Measurements from ENCODE around the gene GPR37L1. TPM values are rescaled to one million over a fixed set of nuclear protein-coding genes. Genes with fewer than 3 reads are reported as not detected.
A peak's percentile ranks its signal among the peaks of the same experiment; 100 is the strongest.

GPR37L1 gene
- total RNA-seq, 4 donors from 2014 or later, result 0.09 TPM; not detected in 3

DNA sequence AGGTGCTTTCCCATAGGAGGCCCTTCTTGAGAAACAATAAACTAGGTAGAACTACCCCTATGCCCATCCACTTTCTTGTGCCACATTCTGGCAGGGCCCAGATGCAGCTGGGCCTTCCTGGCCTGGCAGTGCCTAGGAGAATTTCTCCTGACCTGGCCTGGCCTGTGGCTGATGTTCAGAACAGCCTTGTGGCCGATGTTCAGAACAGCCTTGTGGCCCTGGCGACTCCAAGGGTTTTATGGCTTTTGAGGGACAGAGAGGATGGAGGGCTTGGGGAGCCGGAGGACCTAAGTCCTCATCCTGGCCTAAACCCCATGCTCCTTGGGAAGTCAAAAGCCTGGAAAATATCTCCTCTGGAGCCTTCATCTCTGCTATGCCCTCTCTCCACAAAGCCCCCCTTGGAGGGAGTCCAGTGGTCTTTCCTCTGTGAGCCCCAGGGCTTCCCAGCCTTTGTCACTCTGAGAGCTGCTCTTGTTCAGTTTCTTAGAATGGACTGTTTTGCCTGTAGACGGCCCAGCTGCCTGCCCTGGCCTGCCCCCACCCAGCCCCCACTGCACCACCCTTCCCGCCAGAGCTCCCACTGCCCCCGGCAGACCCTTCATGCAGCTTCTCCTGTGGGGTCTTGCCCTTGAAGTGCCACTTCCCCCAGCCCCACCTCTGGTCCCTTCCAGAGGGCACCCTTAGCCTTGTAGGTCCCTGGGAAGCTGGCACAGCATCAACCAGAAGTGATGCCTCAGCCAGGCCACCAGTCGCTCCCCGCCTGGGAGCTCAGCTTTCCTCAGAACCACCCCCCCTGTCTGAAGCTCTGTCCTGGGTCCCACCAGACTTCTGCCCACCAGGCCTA, 7.0 kb downstream of the GPR37L1 start:
- H3K9me3 ChIP-seq, result no peaks in the 10 kb centered on the region
- no peaks in the 10 kb centered on the region for H3K27me3 ChIP-seq
- peak overlapping the region in 3 of 4 donors; percentile 2 to 91 (median 11) for H3K27ac ChIP-seq
- intact Hi-C loops (cut with DNase I), result loop anchor here (10.0 kb wide), 1 partner anchor 235 kb away; no protein-coding TSS in a partner anchor
- no peak overlapping the region for H3K4me3 ChIP-seq
- no peak for DNase-seq
- peaks cover 10 to 26% (median 12%) of the 10 kb centered on the region in 3 donors for H3K36me3 ChIP-seq
- TF ChIP-seq, protein P1, sequence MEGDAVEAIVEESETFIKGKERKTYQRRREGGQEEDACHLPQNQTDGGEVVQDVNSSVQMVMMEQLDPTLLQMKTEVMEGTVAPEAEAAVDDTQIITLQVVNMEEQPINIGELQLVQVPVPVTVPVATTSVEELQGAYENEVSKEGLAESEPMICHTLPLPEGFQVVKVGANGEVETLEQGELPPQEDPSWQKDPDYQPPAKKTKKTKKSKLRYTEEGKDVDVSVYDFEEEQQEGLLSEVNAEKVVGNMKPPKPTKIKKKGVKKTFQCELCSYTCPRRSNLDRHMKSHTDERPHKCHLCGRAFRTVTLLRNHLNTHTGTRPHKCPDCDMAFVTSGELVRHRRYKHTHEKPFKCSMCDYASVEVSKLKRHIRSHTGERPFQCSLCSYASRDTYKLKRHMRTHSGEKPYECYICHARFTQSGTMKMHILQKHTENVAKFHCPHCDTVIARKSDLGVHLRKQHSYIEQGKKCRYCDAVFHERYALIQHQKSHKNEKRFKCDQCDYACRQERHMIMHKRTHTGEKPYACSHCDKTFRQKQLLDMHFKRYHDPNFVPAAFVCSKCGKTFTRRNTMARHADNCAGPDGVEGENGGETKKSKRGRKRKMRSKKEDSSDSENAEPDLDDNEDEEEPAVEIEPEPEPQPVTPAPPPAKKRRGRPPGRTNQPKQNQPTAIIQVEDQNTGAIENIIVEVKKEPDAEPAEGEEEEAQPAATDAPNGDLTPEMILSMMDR (IDR thresholded peaks at IDR 0.05), result no peak
- no peak for TF ChIP-seq POLR2A (IDR thresholded peaks at IDR 0.05)
- 36 to 45% methylated on average over 3 of the region's 8 CpGs for WGBS, 2 donors
- H3K4me1 ChIP-seq, result peaks cover 37 to 63% (median 46%) of the 10 kb centered on the region in 3 donors

DNA sequence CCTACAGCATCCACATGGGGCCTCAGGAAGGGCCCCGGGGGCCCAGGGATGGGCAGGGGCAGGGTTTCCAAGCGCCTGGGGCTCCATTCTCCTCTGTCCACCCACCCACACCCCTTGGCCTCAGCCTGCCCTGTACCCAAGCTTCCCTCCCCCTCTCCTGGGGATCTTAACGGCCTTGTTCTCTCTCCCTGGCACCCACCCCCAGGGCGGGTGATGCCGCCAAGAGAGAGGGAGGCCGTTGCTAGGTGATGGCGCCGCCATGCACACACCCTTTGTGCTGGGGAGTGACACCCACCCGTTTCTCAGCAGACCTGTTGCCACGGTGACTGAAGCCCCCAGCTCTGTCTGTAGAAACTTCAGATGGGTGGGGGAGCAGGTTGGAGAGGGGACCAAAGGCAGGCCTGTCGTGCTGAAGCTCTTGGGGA, 7.6 kb downstream of the GPR37L1 start:
- no peaks in the 10 kb centered on the region for H3K9me3 ChIP-seq
- H3K27ac ChIP-seq, result peak overlapping the region in 3 of 4 donors; percentile 91 to 97 (median 94)
- TF ChIP-seq, protein P1 (IDR thresholded peaks at IDR 0.05), result no peak
- TF ChIP-seq POLR2A (IDR thresholded peaks at IDR 0.05), result no peak
- H3K4me1 ChIP-seq, result peaks cover 37 to 68% (median 50%) of the 10 kb centered on the region in 3 donors
- DNase-seq, result no peak
- intact Hi-C loops (cut with DNase I), result no loop called here
- peaks cover 10 to 33% (median 12%) of the 10 kb centered on the region in 3 donors for H3K36me3 ChIP-seq
- 11 to 25% methylated on average over 6 to 7 of the region's 11 CpGs for WGBS, 2 donors
- H3K4me3 ChIP-seq, result no peak overlapping the region
- H3K27me3 ChIP-seq, result no peaks in the 10 kb centered on the region

DNA sequence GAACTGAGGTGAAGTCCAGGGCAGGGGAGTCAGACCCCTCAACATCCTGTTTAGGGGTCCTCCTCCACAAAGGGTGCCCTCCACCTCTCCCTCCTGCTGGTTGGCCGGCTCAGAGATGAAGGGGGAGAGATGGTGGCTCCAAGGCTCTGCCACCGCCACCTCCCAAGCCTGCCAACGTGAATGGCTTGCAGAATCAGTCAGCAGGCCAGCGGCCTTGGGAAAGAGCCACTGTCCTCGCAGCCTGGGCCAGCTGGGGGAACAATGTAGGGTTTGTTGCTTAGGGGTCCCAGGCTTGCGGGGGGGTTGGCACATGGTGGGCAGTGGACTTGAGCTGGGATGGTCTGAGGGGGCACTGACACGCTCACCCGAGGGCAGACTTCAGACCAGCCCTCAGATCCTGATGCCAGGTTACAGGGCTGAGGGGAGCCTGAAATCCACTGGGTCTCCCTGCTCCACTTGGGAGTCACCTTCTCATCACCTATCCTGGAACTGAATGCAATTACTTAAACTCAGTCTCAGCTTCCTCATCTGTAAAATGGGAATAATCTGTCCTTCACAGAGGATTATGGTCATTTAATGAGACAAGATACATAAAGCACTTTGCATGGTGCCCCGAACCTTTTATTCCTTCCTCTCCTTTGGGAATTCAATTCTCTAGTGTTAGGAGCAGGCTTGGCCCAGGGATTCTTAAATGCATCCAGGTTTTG, 8.3 kb downstream of the GPR37L1 start:
- Histone ChIP-seq H3K27me3 (no peaks in the 10 kb centered on the region), H3K36me3 (peaks cover 10 to 39% (median 18%) of the 10 kb centered on the region in 3 donors), H3K27ac (peak overlapping the region; percentile 82 to 97 (median 92)), H3K4me1 (peaks cover 37 to 68% (median 50%) of the 10 kb centered on the region in 3 donors), H3K9me3 (no peaks in the 10 kb centered on the region), H3K4me3 (no peak overlapping the region)
- no peak for DNase-seq
- no peak for TF ChIP-seq POLR2A (IDR thresholded peaks at IDR 0.05)
- TF ChIP-seq, protein P1 (IDR thresholded peaks at IDR 0.05), result no peak
- intact Hi-C loops (cut with DNase I), result no loop called here
- WGBS, 2 donors, result 64 to 67% methylated on average over 3 to 7 of the region's 9 CpGs

DNA sequence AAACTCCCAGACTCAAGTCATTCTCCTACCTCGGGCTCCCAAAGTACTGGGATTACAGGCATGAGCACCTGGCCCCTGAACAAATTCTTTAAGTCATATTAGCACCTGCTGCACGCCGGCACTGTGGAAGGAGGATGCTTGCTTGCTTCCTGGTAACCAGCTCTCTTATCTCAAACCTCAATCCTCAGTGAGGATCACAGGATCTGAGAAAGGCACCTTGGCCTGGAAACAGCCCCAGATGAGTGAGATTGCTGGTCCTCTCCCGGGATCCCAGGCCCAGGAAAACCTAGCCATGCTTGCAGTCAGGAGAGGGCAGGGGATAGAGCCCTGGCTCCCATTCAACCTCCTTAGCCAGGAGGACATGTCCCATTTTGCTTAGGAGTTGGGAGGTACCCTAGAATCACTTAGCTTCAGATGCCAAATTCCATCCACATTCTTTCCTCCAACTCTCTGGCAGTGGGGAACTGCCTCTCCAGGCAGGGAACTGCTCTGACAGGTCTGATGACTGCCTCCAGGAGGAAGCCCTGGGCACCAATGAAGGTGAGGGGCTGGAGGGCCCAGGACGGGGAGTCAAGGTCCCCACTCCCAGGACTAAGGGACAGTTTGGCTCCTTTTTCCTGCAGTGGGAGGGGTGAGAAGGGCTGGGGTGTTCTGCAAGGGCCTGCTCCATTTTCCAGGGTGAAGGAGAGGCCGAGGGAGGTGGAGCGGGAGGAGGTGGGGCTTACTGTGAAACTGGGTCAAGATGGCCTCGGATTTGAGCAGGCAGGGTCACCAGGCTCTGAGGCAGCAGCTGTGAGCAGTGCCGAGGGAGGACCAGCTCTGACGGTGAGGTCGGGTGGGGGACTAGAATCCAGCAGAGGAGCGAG, 9.5 kb downstream of the GPR37L1 start:
- H3K4me1 ChIP-seq, result peaks cover 37 to 68% (median 50%) of the 10 kb centered on the region in 3 donors
- intact Hi-C loops (cut with DNase I), result no loop called here
- TF ChIP-seq POLR2A (IDR thresholded peaks at IDR 0.05), result no peak
- TF ChIP-seq, protein P1 (IDR thresholded peaks at IDR 0.05), result no peak

More for the DNA sequence above, 9.5 kb downstream of the GPR37L1 start:
- Histone ChIP-seq H3K36me3 (peaks cover 10 to 52% (median 20%) of the 10 kb centered on the region in 3 donors), H3K27ac (peak overlapping the region; percentile 82 to 97 (median 92)), H3K27me3 (no peaks in the 10 kb centered on the region), H3K9me3 (no peaks in the 10 kb centered on the region), H3K4me3 (peak overlapping the region in 2 of 4 donors; percentile 7 to 32)
- 31 to 37% methylated on average over 2 to 4 of the region's 12 CpGs for WGBS, 2 donors
- no peak for DNase-seq

All from esophagus squamous epithelium (tissue), 5 donors.